Mucosa of stomach (tissue), 1 donor: ENCODE data around the gene SEMA3E.

Experiments
- H3K27me3 ChIP-seq: one replicate; pipeline ENCODE4 v1.7.0; 2013; ENCODE audit warnings: mild to moderate bottlenecking, low read length; ENCODE audit not compliant: control insufficient read depth, insufficient read depth
- H3K36me3 ChIP-seq: one replicate; pipeline ENCODE4 v1.7.0; 2013; ENCODE audit warnings: low read length; ENCODE audit not compliant: control insufficient read depth, insufficient read depth
- H3K4me1 ChIP-seq: one replicate; pipeline ENCODE4 v1.7.0; 2013; ENCODE audit warnings: mild to moderate bottlenecking, low read length; ENCODE audit not compliant: control insufficient read depth, insufficient read depth
- H3K4me3 ChIP-seq: one replicate; pipeline ENCODE4 v1.7.0; 2013; ENCODE audit warnings: low read length
- H3K9ac ChIP-seq: one replicate; pipeline ENCODE4 v1.7.0; 2013; ENCODE audit warnings: mild to moderate bottlenecking, low read length, moderate library complexity
- H3K9me3 ChIP-seq: one replicate; pipeline ENCODE4 v1.7.0; 2013; ENCODE audit warnings: mild to moderate bottlenecking, low read length, moderate library complexity; ENCODE audit not compliant: control insufficient read depth
- donor health status: Pancreatic carcinoma.

Gene SEMA3E

DNA sequence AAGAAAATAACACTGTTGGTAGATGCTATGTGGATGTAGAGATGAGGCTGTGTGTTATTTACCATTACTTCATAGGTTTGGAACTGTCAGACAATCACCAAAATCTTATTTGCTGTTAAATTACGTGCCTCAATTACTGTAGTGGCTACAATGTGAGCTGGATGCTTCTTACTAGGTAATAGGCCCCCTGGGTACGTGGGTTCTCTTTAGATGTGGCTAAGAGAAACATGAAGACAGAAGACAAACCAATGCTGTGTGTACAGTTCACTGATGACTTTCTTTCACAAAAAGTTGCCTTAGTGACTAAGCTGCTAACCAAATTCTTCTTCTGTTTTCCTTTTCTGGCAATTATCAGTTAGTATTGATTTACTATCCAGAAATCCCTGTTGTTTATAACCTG lies 144.6 kb downstream of the SEMA3E start:
- no peak overlapping the region for H3K4me3 ChIP-seq
- H3K27me3 ChIP-seq = no peaks in the 10 kb centered on the region
- H3K36me3 ChIP-seq = no peaks in the 10 kb centered on the region
- no peak overlapping the region for H3K9ac ChIP-seq
- no peaks in the 10 kb centered on the region for H3K4me1 ChIP-seq
- no peaks in the 10 kb centered on the region for H3K9me3 ChIP-seq

DNA sequence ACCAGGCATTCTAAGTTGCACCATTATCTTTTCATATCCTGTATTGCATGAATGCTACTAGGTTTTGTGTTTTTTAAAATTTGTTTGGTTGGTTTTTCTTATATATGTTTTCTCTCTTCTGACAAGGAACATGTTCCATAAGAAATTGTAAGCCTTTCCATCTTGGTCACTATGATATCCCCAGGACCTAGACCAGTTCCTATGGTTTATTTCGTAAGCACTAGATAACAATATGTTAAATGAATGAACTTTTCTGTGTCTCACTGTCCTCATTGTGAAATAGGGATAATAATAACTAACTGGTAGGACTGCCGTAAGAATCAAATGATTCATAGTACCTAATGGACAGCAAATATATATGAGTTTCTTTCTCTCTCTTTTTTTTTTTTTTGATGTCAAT lies 146.3 kb downstream of the SEMA3E start:
- H3K4me1 ChIP-seq = no peaks in the 10 kb centered on the region
- H3K4me3 ChIP-seq = no peak overlapping the region
- no peaks in the 10 kb centered on the region for H3K9me3 ChIP-seq
- H3K9ac ChIP-seq = no peak overlapping the region
- no peaks in the 10 kb centered on the region for H3K36me3 ChIP-seq
- no peaks in the 10 kb centered on the region for H3K27me3 ChIP-seq

DNA sequence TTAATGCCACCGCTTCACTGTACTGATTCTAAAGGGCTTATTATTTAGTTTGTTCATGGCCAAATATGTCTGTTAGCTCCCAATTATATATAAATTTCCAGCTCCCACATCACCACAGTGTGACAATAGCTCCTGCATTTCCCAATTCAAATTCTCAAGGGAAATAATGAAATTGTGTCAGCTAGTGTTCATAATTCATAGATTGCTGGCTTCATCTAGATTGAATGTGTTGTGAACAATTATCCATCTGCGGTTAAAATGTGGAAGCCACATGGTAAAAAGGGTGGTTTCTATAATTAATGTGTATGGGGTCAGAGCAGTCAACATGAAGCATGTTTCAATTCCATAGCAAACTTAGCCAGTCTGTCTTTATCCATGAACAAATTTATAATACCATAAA lies 154.3 kb downstream of the SEMA3E start:
- H3K36me3 ChIP-seq = no peaks in the 10 kb centered on the region
- no peak overlapping the region for H3K4me3 ChIP-seq
- no peak overlapping the region for H3K9ac ChIP-seq
- H3K9me3 ChIP-seq = no peaks in the 10 kb centered on the region
- no peaks in the 10 kb centered on the region for H3K27me3 ChIP-seq
- H3K4me1 ChIP-seq = no peaks in the 10 kb centered on the region

DNA sequence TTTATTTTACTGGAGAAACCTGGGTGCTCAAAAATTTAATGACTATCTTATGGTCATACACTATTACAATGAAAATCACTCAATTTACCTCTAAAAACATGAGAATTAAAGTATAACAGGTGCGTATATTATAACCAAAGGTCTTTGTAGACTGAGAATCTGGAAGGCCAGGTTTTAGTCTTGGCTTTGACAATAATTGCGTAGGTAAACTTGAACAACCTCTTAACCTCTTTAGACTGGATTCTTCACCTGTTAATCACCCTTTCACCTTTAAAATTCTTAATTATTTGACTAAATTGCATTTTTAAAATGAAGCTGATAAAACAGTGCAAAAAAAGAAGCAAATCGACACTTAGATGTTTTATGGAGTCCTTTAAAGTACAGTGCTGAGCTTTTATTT lies 156.1 kb downstream of the SEMA3E start:
- Histone ChIP-seq H3K4me3 (no peak overlapping the region), H3K27me3 (no peaks in the 10 kb centered on the region), H3K9me3 (no peaks in the 10 kb centered on the region), H3K4me1 (no peaks in the 10 kb centered on the region), H3K36me3 (no peaks in the 10 kb centered on the region), H3K9ac (no peak overlapping the region)

DNA sequence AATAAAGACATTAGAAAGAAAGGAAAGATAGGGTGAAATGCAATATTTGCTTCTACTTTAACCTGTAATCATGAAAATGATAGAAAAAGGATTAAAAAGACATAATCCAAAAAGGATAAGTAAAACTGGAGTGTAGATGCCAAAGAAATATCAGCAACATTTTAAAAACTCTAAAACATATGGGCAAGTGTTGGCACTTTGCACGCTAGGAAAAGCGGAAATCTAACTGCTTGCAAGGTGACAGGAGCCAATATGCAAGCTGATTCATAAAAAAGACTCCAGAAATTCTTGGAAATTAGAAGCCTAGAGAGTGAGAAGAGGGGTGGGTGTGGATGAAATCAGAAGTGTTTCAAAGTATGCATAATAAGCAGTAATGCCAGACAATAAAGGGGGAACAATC lies 161.1 kb downstream of the SEMA3E start:
- H3K36me3 ChIP-seq = no peaks in the 10 kb centered on the region
- H3K4me1 ChIP-seq = no peaks in the 10 kb centered on the region

DNA sequence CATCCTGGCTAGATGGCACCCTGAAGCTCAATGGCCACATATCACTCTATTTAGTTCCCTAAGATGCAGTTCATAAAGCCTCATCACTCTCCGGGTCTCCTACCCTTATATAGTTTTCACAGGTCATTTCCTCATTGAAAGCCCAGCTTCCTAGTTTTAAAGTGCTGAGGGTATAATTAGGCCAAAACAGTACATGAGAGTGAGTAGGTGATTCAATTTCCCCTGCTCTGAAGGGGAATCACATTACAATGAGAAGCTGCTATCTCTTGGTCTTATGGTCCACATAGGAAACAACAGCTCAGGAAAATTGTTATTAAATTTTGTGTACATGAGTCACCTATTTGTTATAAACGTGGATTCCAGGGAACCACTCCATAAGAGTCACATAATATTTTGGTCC lies 162.0 kb downstream of the SEMA3E start:
- H3K36me3 ChIP-seq = no peaks in the 10 kb centered on the region
- no peaks in the 10 kb centered on the region for H3K27me3 ChIP-seq
- H3K4me1 ChIP-seq = no peaks in the 10 kb centered on the region
- H3K9me3 ChIP-seq = no peaks in the 10 kb centered on the region
- H3K9ac ChIP-seq = no peak overlapping the region
- H3K4me3 ChIP-seq = no peak overlapping the region

More for the DNA sequence above, 161.1 kb downstream of the SEMA3E start:
- no peak overlapping the region for H3K4me3 ChIP-seq
- H3K9ac ChIP-seq = no peak overlapping the region
- no peaks in the 10 kb centered on the region for H3K27me3 ChIP-seq
- H3K9me3 ChIP-seq = no peaks in the 10 kb centered on the region

DNA sequence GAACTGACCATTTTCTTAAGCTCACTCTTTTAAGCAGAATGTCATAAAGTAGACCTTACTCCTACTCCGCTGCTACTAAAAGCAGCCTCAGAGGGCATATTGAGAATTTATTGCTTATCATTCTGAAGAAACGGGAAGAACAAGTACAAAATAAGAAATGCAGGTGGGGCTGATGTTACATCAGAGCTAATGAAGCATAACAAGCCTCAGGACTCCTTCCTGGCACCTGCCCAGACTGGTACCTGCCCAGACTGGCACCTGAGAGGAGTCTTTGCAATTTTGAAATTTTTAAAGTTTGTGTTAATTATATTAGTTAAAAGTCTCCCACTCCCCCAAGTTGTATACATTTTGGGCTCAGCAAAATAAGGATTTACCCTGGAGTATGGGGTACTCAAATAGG lies 162.4 kb downstream of the SEMA3E start:
- no peaks in the 10 kb centered on the region for H3K9me3 ChIP-seq
- no peaks in the 10 kb centered on the region for H3K36me3 ChIP-seq
- no peak overlapping the region for H3K4me3 ChIP-seq
- no peaks in the 10 kb centered on the region for H3K4me1 ChIP-seq
- H3K27me3 ChIP-seq = no peaks in the 10 kb centered on the region
- H3K9ac ChIP-seq = no peak overlapping the region

DNA sequence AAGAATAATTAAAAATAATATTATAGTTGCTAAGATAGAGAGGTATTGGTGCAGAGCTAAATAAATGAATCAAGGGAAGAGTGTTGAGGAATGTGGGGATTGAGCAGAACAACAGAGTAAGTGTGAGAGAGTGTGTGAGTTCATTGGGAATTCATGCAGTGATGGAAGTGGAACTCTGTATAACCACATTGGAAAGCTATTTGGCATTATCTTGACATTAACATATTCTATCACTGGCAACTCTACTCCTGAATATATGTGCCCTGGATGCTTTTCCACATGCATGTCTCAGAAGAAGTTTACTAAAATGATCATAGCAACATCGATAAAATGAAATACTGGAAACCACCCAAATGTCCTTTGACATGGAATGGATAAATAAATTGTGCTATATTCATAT lies 164.1 kb downstream of the SEMA3E start:
- no peaks in the 10 kb centered on the region for H3K4me1 ChIP-seq
- H3K9me3 ChIP-seq = no peaks in the 10 kb centered on the region
- no peaks in the 10 kb centered on the region for H3K36me3 ChIP-seq
- no peaks in the 10 kb centered on the region for H3K27me3 ChIP-seq
- H3K4me3 ChIP-seq = no peak overlapping the region
- H3K9ac ChIP-seq = no peak overlapping the region

DNA sequence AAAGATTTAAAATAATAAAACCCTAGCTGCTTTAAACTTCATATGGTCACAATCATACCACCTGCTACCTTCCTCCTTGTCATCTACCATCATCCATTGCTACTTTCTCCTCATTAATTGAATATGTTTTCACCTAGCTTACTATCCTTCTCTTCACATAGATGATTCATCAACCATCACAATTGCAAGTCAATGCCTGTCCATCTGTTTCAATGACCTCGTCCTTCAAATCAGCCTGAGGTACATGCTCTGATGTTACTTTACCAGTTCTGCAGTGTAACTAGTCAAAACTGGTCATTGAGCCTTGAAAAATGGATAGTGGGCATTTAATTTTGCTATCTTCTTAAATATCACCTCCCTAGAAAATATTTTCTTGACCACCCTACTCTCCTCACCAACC lies 164.7 kb downstream of the SEMA3E start:
- no peak overlapping the region for H3K4me3 ChIP-seq
- H3K36me3 ChIP-seq = no peaks in the 10 kb centered on the region
- H3K27me3 ChIP-seq = no peaks in the 10 kb centered on the region
- H3K4me1 ChIP-seq = no peaks in the 10 kb centered on the region
- H3K9ac ChIP-seq = no peak overlapping the region
- no peaks in the 10 kb centered on the region for H3K9me3 ChIP-seq

DNA sequence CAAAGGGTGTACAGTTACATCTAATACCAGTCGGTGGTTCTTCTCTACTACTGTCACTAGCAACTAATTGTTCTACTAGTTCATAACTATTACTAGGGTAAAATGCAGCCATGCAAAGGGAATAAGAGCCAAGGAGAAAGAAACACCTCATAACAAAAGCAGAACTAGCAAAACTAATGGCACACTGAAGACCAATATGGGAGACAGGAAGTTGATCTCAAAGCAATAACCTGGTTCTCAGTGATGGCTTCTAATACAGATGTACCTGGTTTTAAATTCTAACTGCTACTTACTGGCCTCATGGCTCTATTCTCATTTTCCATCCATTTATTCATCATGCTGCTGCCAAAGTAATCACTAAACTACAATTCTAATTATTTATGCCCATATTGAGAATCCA lies 170.3 kb downstream of the SEMA3E start:
- Histone ChIP-seq H3K27me3 (no peaks in the 10 kb centered on the region), H3K36me3 (no peaks in the 10 kb centered on the region), H3K9me3 (no peaks in the 10 kb centered on the region), H3K4me1 (no peaks in the 10 kb centered on the region), H3K9ac (no peak overlapping the region), H3K4me3 (no peak overlapping the region)

DNA sequence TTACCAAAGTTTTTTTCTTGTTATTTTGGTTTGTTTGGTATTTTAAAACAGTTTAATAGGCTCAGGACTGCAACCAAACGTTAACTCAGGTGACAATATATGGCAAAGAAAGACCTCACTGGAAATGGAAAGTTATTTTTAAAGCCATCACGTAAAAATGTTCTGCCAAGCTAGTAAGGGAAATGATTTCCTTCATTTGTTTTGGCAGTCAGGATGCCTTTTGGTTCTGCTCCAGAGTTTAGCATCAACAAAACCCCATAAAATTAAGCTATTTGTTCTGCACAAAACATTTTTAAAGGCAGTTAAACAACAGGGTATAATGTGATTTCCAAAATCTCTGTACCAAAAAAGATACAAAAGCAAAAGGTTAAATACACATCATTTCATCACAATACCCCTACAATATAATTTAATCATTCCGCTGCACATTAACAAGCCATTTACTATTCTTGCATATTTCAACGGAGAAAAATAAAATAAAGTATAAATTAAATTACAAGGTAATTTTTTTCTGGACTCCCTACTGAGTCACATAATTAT lies 172.4 kb downstream of the SEMA3E start:
- Histone ChIP-seq H3K4me1 (no peaks in the 10 kb centered on the region), H3K9ac (no peak overlapping the region), H3K27me3 (no peaks in the 10 kb centered on the region)

DNA sequence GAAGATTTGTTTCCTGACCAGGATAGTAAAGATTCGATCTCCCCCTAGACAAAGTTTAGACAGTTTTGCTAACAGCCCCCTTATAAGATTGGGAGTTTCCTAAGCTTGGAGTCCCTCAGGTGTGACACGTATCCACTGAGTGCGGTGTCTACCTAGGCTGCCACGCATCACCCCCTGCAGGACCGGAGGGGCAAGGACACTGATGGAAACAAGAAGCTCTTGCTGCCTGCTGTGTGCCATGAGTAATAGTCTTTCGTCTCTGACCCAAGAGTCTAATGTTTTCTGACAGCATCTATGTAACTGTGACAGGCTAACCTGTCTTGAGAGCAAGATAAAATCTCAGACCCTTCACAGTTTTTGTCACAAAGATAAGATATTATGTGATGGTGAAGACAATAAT lies 173.5 kb downstream of the SEMA3E start:
- Histone ChIP-seq H3K27me3 (no peaks in the 10 kb centered on the region), H3K9ac (no peak overlapping the region), H3K36me3 (no peaks in the 10 kb centered on the region), H3K4me3 (no peak overlapping the region), H3K4me1 (no peaks in the 10 kb centered on the region), H3K9me3 (no peaks in the 10 kb centered on the region)

More for the DNA sequence above, 172.4 kb downstream of the SEMA3E start:
- H3K4me3 ChIP-seq = no peak overlapping the region
- no peaks in the 10 kb centered on the region for H3K36me3 ChIP-seq
- H3K9me3 ChIP-seq = no peaks in the 10 kb centered on the region

DNA sequence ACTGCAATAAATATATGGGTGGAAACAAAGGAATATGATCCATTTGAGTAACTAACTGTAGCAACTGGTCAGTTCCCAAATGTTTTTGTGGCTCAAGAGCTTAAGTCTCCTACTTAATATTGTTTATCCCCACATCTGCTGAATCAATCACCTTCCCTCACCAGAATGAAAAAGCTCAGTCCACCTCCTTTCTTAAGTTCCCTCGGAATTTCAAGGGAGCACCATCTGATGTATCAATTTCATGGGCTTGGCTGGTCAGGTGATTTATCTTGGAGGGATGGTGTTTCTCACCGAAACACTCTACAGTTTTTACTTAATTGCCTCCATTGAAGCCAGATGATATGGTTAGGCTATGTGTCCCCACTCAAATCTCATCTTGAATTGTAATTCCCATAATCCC lies 176.6 kb downstream of the SEMA3E start:
- Histone ChIP-seq H3K36me3 (no peaks in the 10 kb centered on the region), H3K4me1 (no peaks in the 10 kb centered on the region), H3K27me3 (no peaks in the 10 kb centered on the region), H3K4me3 (no peak overlapping the region), H3K9me3 (no peaks in the 10 kb centered on the region), H3K9ac (no peak overlapping the region)
